Psoas muscle (tissue), 8 donors: ENCODE measurements around the gene BGN. TPM values are rescaled to one million over a fixed set of nuclear protein-coding genes. Genes with fewer than 3 reads are reported as not detected.

Experiments
- ATAC-seq, 4 donors: fragments of 200-7000 bp; cut with Tn5 transposase; one replicate each; pipeline ENCODE4 v1.9.1; 2020; ENCODE audit warnings: moderate library complexity in 3 of 4, mild to moderate bottlenecking in 2 of 4
- DNase-seq, 2 donors: peaks; one replicate each; pipeline ENCODE4 v3.0.0-alpha.2; 2020
- H3K27ac ChIP-seq: fragments of 200-600 bp; one replicate; pipeline ENCODE4 v1.8.0; 2022
- H3K27me3 ChIP-seq, 3 donors: fragments of 200-600 bp in 1 of 3; one replicate each; pipeline versions ENCODE4 v1.6.1 to v1.8.0; 2013 to 2022; ENCODE audit warnings: low read length in 2 of 3, mild to moderate bottlenecking in 2 of 3, moderate library complexity in 1 of 3; ENCODE audit not compliant: insufficient read depth in 3 of 3
- H3K36me3 ChIP-seq, 2 donors: fragments of 200-600 bp in 1 of 2; one replicate each; pipeline versions ENCODE4 v1.6.1 to v1.8.0; 2013 to 2022; ENCODE audit warnings: low read depth in 1 of 2, mild to moderate bottlenecking in 1 of 2, moderate library complexity in 1 of 2; ENCODE audit not compliant: insufficient read depth in 1 of 2
- H3K4me1 ChIP-seq: fragments of 200-600 bp; one replicate; pipeline ENCODE4 v1.8.0; 2022
- H3K4me3 ChIP-seq: fragments of 200-600 bp; one replicate; pipeline ENCODE4 v1.8.0; 2022; ENCODE audit warnings: mild to moderate bottlenecking
- H3K9me3 ChIP-seq: fragments of 200-600 bp; one replicate; pipeline ENCODE4 v1.8.0; 2022
- WGBS, 3 donors: extraction: QIAGEN DNeasy Blood & Tissue Kit; methylation state at CpG; one replicate each; pipeline versions ENCODE4 v1.1.6 to v1.1.7; 2013; 5-methylcytosine and 5-hydroxymethylcytosine counted together
- intact Hi-C, 2 donors: fragments of 100-400 bp; cut with DNase I; formaldehyde crosslinking; loops; one replicate each; pipeline versions ENCODE4 v1.11.0 to v1.14.2; 2022
- polyA plus RNA-seq, 3 donors: library from polyadenylated mRNA; stranded (reverse); fragments of 200-250 nt; gene quantifications; one replicate each; pipeline ENCODE4 v1.2.3, GENCODE V29; 2013
- total RNA-seq, 4 donors: library from RNA; stranded (reverse); fragmentation: NEBNext Ultra II Directional in 2 of 4; extraction: Animal tissue kit (Norgen Biotek cat#: 25700) in 2 of 4; gene quantifications; one replicate each; pipeline versions ENCODE4 v1.2.1 to v1.2.4, GENCODE V29; 2021 to 2023
- TF ChIP-seq, protein P1 (sequence below): fragments of 200-600 bp; IDR thresholded peaks from one replicate; pipeline ENCODE4 v1.8.0; 2022; ENCODE audit warnings: antibody characterized with exemption
- donor health status: healthy with polysubstance abuse.
- donor health status: DM: no; HTN: no; CAD: no; lungs with moderate emphysema.
- donor health status: Bipolar disorder and iron deficiency.
- donor health status: healthy.
- donor health status: DM: yes; HTN: yes; CAD: no.
- donor health status: DM: no; HTN: no; CAD: no.
- donor health status: DM: no; HTN: no; CAD: no.
- donor health status: DM: yes; HTN: yes; CAD: no.

BGN gene
- total and polyA plus RNA-seq, 7 donors = 6.7 to 62.4 (median 12.6) TPM

DNA sequence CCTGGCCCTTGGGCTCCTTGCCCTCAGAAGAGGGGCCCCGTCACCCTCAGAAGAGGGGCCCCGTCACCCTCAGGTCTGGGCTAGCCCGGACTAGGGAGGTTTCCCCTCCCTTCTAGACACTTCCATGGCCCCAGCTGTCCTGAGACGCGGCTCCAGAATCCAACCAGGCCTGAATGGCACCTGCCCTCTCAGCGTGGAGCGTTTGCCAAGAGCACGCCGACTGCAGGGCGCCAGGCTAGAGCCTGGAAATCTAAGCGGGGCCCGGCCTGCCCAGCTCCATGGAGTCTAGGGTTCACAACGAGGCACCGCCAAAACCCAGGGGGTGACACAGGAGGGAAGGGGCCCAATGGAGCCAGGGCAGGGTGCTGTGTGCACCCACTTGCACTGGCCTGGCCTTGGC is 14.8 kb downstream of the BGN start:
- WGBS, 3 donors = 40 to 77% (median 49%) methylated on average over 9 to 14 of the region's 14 CpGs
- H3K36me3 ChIP-seq = no peaks in the 10 kb centered on the region
- TF ChIP-seq, protein P1, sequence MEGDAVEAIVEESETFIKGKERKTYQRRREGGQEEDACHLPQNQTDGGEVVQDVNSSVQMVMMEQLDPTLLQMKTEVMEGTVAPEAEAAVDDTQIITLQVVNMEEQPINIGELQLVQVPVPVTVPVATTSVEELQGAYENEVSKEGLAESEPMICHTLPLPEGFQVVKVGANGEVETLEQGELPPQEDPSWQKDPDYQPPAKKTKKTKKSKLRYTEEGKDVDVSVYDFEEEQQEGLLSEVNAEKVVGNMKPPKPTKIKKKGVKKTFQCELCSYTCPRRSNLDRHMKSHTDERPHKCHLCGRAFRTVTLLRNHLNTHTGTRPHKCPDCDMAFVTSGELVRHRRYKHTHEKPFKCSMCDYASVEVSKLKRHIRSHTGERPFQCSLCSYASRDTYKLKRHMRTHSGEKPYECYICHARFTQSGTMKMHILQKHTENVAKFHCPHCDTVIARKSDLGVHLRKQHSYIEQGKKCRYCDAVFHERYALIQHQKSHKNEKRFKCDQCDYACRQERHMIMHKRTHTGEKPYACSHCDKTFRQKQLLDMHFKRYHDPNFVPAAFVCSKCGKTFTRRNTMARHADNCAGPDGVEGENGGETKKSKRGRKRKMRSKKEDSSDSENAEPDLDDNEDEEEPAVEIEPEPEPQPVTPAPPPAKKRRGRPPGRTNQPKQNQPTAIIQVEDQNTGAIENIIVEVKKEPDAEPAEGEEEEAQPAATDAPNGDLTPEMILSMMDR = no peak
- intact Hi-C loops = loop anchor here (5.0 to 10.0 kb wide), 3 partner anchors 472 to 555 kb away; no protein-coding TSS in a partner anchor
- no peak for DNase-seq
- ATAC-seq = no peak
- no peaks in the 10 kb centered on the region for H3K4me1 ChIP-seq
- no peaks in the 10 kb centered on the region for H3K9me3 ChIP-seq
- H3K27me3 ChIP-seq = peaks cover 0 to 9% (median 0%) of the 10 kb centered on the region in 3 donors
- H3K27ac ChIP-seq = no peak overlapping the region
- H3K4me3 ChIP-seq = no peak overlapping the region

DNA sequence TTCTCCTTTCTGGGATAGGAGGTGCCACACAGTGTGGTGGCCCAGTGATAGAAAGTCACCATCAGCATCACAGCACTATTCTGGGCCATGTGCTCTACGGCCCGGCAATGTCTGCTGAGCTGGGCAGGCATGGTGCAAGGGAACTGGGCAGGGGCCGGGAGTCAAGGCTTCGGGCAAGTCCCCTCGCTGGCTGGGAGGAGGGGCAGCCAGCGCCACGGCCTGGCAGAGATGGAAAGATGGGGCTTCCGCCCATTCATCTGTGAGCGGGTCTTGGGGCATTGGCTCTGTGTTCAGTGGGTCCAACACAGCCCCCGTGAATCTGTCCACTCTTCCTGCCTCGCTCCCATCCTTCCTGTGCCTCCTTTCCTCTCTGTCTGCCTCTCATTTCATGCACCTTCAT is 15.6 kb downstream of the BGN start:
- ATAC-seq = no peak
- intact Hi-C loops = no loop called here

DNA sequence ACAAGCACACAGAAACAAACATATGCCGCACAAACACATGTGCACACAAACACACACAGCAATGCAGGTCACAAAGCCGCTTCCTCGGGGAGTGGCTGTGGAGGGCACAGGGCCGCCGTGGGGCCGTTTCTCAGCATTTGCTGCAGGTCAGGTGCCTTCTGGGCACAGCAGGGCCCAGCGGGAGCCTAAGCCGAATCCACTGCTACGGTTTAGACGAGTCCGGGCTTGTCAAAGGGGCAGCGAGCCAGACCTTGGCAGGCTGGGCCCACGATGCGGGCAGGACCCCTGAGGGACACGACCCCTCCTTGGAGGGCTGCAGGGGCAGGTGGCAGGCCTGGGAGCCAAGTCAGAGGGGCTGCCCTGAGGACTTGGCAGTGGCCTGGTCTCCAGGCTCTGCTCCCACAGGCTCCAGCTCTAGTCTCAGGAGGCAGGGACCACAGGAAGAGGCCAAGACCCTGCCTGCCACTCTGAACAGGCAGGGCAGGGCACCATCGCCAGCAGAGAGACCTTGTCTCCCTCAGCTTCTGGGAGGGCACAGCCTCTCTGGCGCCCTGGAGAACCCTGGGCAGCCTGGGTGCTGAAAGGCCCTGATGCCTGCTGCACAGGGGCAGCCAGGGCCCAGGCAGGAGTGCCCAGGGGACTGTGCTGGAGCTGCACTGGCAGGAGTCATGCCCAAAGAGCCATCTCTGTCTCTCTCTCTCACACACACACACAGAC is 17.2 kb downstream of the BGN start:
- Histone ChIP-seq H3K9me3 (no peaks in the 10 kb centered on the region), H3K27ac (no peak overlapping the region), H3K4me1 (no peaks in the 10 kb centered on the region), H3K27me3 (peaks cover 0 to 21% (median 0%) of the 10 kb centered on the region in 3 donors), H3K36me3 (no peaks in the 10 kb centered on the region), H3K4me3 (no peak overlapping the region)
- no peak for DNase-seq
- TF ChIP-seq, protein P1 = no peak
- 52 to 54% (median 53%) methylated on average over 10 to 17 of the region's 17 CpGs for WGBS, 3 donors
- intact Hi-C loops = no loop called here
- no peak for ATAC-seq

More for the DNA sequence above, 15.6 kb downstream of the BGN start:
- no peak for DNase-seq
- 77 to 79% (median 78%) methylated on average over 9 to 11 of the region's 11 CpGs for WGBS, 3 donors
- Histone ChIP-seq H3K4me3 (no peak overlapping the region), H3K4me1 (no peaks in the 10 kb centered on the region), H3K27ac (no peak overlapping the region), H3K36me3 (no peaks in the 10 kb centered on the region), H3K9me3 (no peaks in the 10 kb centered on the region), H3K27me3 (peaks cover 0 to 9% (median 0%) of the 10 kb centered on the region in 3 donors)
- TF ChIP-seq, protein P1 = no peak

DNA sequence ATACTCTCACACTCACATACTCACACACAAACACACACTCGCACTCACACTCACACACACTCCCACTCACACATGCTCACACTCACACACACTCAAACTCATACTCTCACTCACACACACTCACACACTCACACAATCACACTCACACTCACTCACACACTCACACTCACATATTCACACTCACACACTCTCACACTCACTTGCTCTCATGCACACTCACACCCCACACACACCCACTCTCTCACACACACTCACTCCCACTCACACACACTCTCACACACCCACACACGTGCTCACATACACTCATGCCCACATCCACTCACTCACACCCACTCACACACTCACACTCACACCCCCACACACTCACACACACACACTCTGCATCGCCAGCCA is 17.7 kb downstream of the BGN start:
- Histone ChIP-seq H3K4me3 (no peak overlapping the region), H3K27ac (no peak overlapping the region), H3K4me1 (no peaks in the 10 kb centered on the region), H3K36me3 (no peaks in the 10 kb centered on the region), H3K27me3 (peaks cover 0 to 26% (median under 1%) of the 10 kb centered on the region in 3 donors), H3K9me3 (no peaks in the 10 kb centered on the region)
- DNase-seq = no peak
- WGBS, 3 donors = 58 to 64% (median 59%) methylated on average over 3 of the region's 3 CpGs
- intact Hi-C loops = no loop called here
- no peak for ATAC-seq
- TF ChIP-seq, protein P1 = no peak
